ENCODE results near the gene NTM. TPM values are rescaled to one million over a fixed set of nuclear protein-coding genes. Genes with fewer than 3 reads are reported as not detected.

NTM gene
- total RNA-seq, 1 experiment from 2014 or later: 9.9 TPM

DNA sequence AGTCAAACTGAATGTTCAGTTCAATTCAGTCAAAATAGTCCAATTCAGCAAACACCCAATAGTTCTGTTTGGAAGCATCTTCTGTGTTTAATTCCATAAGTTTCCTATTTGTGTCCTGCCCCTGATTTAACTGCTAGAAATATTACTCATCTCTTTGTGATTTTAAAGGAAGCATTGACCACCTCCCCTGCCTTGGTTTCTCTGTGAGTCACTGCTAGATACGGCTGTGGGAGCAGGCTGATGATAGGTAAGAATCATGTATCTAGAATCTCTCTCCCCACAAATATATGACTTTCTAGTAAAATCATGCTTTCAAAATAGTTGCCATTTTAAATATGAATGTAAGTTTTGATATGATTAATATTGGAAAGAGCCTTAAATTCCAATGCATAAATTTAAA, 888.5 kb downstream of the NTM start:
- no peak overlapping the region for H3K23ac ChIP-seq (ENCODE audit: insufficient read length, low read depth, low read length)
- H3K27ac ChIP-seq (ENCODE audit: insufficient read length, low read depth, low read length): no peak overlapping the region
- no peak overlapping the region for H4K91ac ChIP-seq (ENCODE audit: insufficient read length, low read depth, low read length)
- Mint-ChIP-seq H3K4me1 (peaks cover 4 to 6% of the 10 kb centered on the region in 2 experiments; a peak in 3 of 4 replicates), H3K27ac (no peak overlapping the region), H3K27me3 (ENCODE audit: low read depth) (no peaks in the 10 kb centered on the region), H3K36me3 (ENCODE audit: insufficient read depth in 1 of 3, low read depth in 3 of 3) (no peaks in the 10 kb centered on the region), H3K4me3 (no peak overlapping the region), H3K9me3 (no peaks in the 10 kb centered on the region)
- H3K4me1 ChIP-seq (ENCODE audit: insufficient read depth, low read length): no peaks in the 10 kb centered on the region
- H3K27me3 ChIP-seq (ENCODE audit: insufficient read depth, low read length): no peaks in the 10 kb centered on the region
- no peak overlapping the region for H3T11ph ChIP-seq (ENCODE audit: low read length)
- no peak overlapping the region for H3K18ac ChIP-seq (ENCODE audit: insufficient read length, low read depth, low read length)
- H3K9me3 ChIP-seq (ENCODE audit: control insufficient read depth, low read depth, low read length): no peaks in the 10 kb centered on the region
- no CpG with 5 or more reads among the region's 1 CpG for WGBS (ENCODE audit: extremely low coverage, insufficient read length, low lambda C conversion rate)
- H2AK5ac ChIP-seq (ENCODE audit: insufficient read length, low read length): no peak overlapping the region
- H3K4me2 ChIP-seq (ENCODE audit: insufficient read depth, insufficient read length, low read length): no peak overlapping the region
- no peaks in the 10 kb centered on the region for H3K79me1 ChIP-seq (ENCODE audit: insufficient read depth, low read depth, low read length, poor library complexity, severe bottlenecking)
- DNase-seq: no peak
- no peak overlapping the region for H2BK20ac ChIP-seq (ENCODE audit: low read depth, low read length, poor library complexity, severe bottlenecking)
- no peak overlapping the region for H2AFZ ChIP-seq (ENCODE audit: low read length)
- H3K23me2 ChIP-seq (ENCODE audit: insufficient read length, low read depth, low read length, poor library complexity, severe bottlenecking): no peaks in the 10 kb centered on the region
- H3K56ac ChIP-seq (ENCODE audit: insufficient read length, low read depth, low read length): no peak overlapping the region
- H2BK12ac ChIP-seq (ENCODE audit: insufficient read length, low read depth, low read length): no peak overlapping the region
- no peak overlapping the region for H2BK5ac ChIP-seq (ENCODE audit: insufficient read length, low read length)
- no peak overlapping the region for H2BK15ac ChIP-seq (ENCODE audit: low read depth, low read length)
- no peak overlapping the region for H4K8ac ChIP-seq (replicated peaks; ENCODE audit: insufficient read length, low read depth, low read length)
- no peaks in the 10 kb centered on the region for H3K79me2 ChIP-seq (ENCODE audit: insufficient read depth, low read length)
- H4K20me1 ChIP-seq (ENCODE audit: control insufficient read depth, insufficient read depth, insufficient read length): no peaks in the 10 kb centered on the region
- no peak overlapping the region for H3K9ac ChIP-seq (ENCODE audit: extremely low read depth, insufficient read length, low read length)
- H4K5ac ChIP-seq (ENCODE audit: insufficient read length, low read depth, low read length): no peak overlapping the region
- TF ChIP-seq, protein P1, sequence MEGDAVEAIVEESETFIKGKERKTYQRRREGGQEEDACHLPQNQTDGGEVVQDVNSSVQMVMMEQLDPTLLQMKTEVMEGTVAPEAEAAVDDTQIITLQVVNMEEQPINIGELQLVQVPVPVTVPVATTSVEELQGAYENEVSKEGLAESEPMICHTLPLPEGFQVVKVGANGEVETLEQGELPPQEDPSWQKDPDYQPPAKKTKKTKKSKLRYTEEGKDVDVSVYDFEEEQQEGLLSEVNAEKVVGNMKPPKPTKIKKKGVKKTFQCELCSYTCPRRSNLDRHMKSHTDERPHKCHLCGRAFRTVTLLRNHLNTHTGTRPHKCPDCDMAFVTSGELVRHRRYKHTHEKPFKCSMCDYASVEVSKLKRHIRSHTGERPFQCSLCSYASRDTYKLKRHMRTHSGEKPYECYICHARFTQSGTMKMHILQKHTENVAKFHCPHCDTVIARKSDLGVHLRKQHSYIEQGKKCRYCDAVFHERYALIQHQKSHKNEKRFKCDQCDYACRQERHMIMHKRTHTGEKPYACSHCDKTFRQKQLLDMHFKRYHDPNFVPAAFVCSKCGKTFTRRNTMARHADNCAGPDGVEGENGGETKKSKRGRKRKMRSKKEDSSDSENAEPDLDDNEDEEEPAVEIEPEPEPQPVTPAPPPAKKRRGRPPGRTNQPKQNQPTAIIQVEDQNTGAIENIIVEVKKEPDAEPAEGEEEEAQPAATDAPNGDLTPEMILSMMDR (conservative IDR thresholded peaks at IDR 0.05): no peak
- no peak overlapping the region for H3K4ac ChIP-seq (ENCODE audit: low read depth, low read length)
- H3K14ac ChIP-seq (ENCODE audit: insufficient read depth, low read length): no peak overlapping the region
- H2BK120ac ChIP-seq (ENCODE audit: low read depth, low read length, poor library complexity, severe bottlenecking): no peak overlapping the region
